ENCODE results near the gene CCL13. TPM values are rescaled to one million over a fixed set of nuclear protein-coding genes. Genes with fewer than 3 reads are reported as not detected.
A peak's percentile ranks its signal among the peaks of the same experiment; 100 is the strongest.

The CCL13 gene
- total and polyA plus RNA-seq, 2 of the 8 experiments (the other 6 are each of a cell fraction or from before 2014, with no cell fraction given), result not detected

- TF ChIP-seq CHD7 (IDR thresholded peaks at IDR 0.05; ENCODE audit: insufficient replicate concordance, low read length), result no peak
- TF ChIP-seq RAD21 (IDR thresholded peaks at IDR 0.05 in 1 of 2, conservative IDR thresholded peaks at IDR 0.05 in 1 of 2; ENCODE audit: low read depth in 2 of 2, low read length in 2 of 2), result no peak
- 0 out of 2 replicates have a peak, but pooled peaks have one; percentile 31 for TF ChIP-seq CEBPB (IDR thresholded peaks at IDR 0.05; ENCODE audit: low read depth, low read length)
- no peak for TF ChIP-seq BRCA1 (IDR thresholded peaks at IDR 0.05; ENCODE audit: low read depth, low read length)
- TF ChIP-seq CHD2 (IDR thresholded peaks at IDR 0.05; ENCODE audit: low read length), result no peak
- no peak for TF ChIP-seq USF2 (IDR thresholded peaks at IDR 0.05; ENCODE audit: low read length)
Observed at GRCh38 chr17:34314279-34314678, 42.0 kb upstream of the CCL13 start (continued).
